H1 (cell line): ENCODE results near the gene IGSF9B.

Source experiments
- BCL11A ChIP-seq, 2 experiments: IDR thresholded peaks; one replicate each; pipeline ENCODE4 v1.6.1; 2011; ENCODE audit warnings: low read depth in 2 of 2, low read length in 2 of 2, mild to moderate bottlenecking in 2 of 2
- CBX5 ChIP-seq: fragments of 300-800, 300-1000 bp; sonication (generic); IDR thresholded peaks from 2 replicates; pipeline ENCODE4 v1.7.1; 2016; ENCODE audit warnings: antibody characterized with exemption, low read length, low read depth
- CTCF ChIP-seq, 3 experiments: IDR thresholded peaks; 1 replicate in 2 of 3; 2 replicates in 1 of 3; pipeline versions ENCODE4 v1.5.1 to v1.6.1; 2011; ENCODE audit warnings: low read length in 3 of 3, mild to moderate bottlenecking in 3 of 3, inconsistent platforms in 2 of 3, low read depth in 1 of 3, moderate library complexity in 1 of 3; ENCODE audit not compliant: insufficient read depth in 1 of 3; ENCODE audit errors: control extremely low read depth in 1 of 3
- EZH2 ChIP-seq: fragments of 200-600 bp; sonication (generic); IDR thresholded peaks from 2 replicates; pipeline ENCODE4 v1.7.1; 2012; ENCODE audit warnings: low read depth, mild to moderate bottlenecking, moderate library complexity, low read length, inconsistent platforms; ENCODE audit not compliant: severe bottlenecking
- NRF1 ChIP-seq: IDR thresholded peaks from 2 replicates; pipeline ENCODE4 v1.6.1; 2011; ENCODE audit warnings: mild to moderate bottlenecking, low read depth, low read length, improper control_type of control experiment
- POLR2A ChIP-seq, 2 experiments: IDR thresholded peaks; 1 replicate in 1 of 2; 2 replicates in 1 of 2; pipeline ENCODE4 v1.6.1; 2011; ENCODE audit warnings: low read depth in 2 of 2, low read length in 2 of 2, mild to moderate bottlenecking in 2 of 2; ENCODE audit errors: control extremely low read depth in 1 of 2
- POLR2AphosphoS5 ChIP-seq: IDR thresholded peaks from 2 replicates; pipeline ENCODE4 v1.6.1; 2011; ENCODE audit warnings: low read depth, low read length
- POU5F1 ChIP-seq: IDR thresholded peaks from 2 replicates; pipeline ENCODE4 v1.6.1; 2011; ENCODE audit warnings: low read depth, mild to moderate bottlenecking, low read length, moderate library complexity
- RAD21 ChIP-seq, 2 experiments: IDR thresholded peaks in 1 of 2; conservative IDR thresholded peaks in 1 of 2; 2 replicates each; pipeline ENCODE4 v1.6.1; 2011; ENCODE audit warnings: low read depth in 2 of 2, low read length in 2 of 2, improper control_type of control experiment in 1 of 2, inconsistent platforms in 1 of 2, mild to moderate bottlenecking in 1 of 2, moderate library complexity in 1 of 2
- SP1 ChIP-seq: IDR thresholded peaks from 2 replicates; pipeline ENCODE4 v1.6.1; 2011; ENCODE audit warnings: low read depth, low read length
- SUZ12 ChIP-seq: fragments of 200-600 bp; sonication (generic); IDR thresholded peaks from 2 replicates; pipeline ENCODE4 v1.6.1; 2012; ENCODE audit warnings: mild to moderate bottlenecking, inconsistent platforms, low read length, moderate library complexity, mixed read lengths
- TAF1 ChIP-seq: IDR thresholded peaks from 2 replicates; pipeline ENCODE4 v1.6.1; 2011; ENCODE audit warnings: mild to moderate bottlenecking, low read depth, low read length
- TF ChIP-seq, protein P1 (sequence below): IDR thresholded peaks from 2 replicates; pipeline ENCODE4 v1.6.1; 2012; ENCODE audit warnings: inconsistent platforms

DNA sequence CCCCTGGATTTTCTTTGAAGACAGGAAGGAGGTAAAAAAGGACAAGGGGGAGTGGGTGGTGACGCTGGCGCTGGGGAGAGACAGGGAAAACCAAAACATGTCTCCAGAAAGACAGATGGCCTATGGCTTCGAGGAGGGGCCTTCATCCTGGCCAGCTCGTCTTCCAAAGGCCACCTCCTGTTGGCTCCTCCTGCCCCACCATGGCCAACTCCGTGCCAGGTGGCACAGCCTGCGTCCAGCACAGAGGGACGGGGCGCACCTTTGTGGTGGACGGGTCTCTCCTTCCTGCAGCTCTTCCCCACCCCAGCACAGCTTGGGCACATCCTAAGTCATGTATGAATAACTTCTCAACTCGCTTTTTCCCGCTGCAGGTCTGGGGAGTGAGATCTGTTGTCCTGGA is 22.7 kb downstream of the IGSF9B start:
- TF ChIP-seq SUZ12 (no peak), POLR2AphosphoS5 (no peak), NRF1 (no peak), CTCF (IDR thresholded peaks at IDR 0.05; ENCODE audit: control extremely low read depth in 1 of 3, insufficient read depth in 1 of 3, low read depth in 1 of 3, low read length in 3 of 3) (no peak), BCL11A (IDR thresholded peaks at IDR 0.05; ENCODE audit: low read depth in 2 of 2, low read length in 2 of 2) (no peak), RAD21 (IDR thresholded peaks at IDR 0.05 in 1 of 2, conservative IDR thresholded peaks at IDR 0.05 in 1 of 2; ENCODE audit: low read depth in 2 of 2, low read length in 2 of 2) (no peak), SP1 (no peak), EZH2 (no peak), POU5F1 (no peak), CBX5 (no peak), TAF1 (no peak), POLR2A (IDR thresholded peaks at IDR 0.05; ENCODE audit: control extremely low read depth in 1 of 2, low read depth in 2 of 2, low read length in 2 of 2) (no peak)
- TF ChIP-seq, protein P1, sequence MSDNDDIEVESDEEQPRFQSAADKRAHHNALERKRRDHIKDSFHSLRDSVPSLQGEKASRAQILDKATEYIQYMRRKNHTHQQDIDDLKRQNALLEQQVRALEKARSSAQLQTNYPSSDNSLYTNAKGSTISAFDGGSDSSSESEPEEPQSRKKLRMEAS = no peak
